ENCODE results near the gene KRTAP10-5.

DNA sequence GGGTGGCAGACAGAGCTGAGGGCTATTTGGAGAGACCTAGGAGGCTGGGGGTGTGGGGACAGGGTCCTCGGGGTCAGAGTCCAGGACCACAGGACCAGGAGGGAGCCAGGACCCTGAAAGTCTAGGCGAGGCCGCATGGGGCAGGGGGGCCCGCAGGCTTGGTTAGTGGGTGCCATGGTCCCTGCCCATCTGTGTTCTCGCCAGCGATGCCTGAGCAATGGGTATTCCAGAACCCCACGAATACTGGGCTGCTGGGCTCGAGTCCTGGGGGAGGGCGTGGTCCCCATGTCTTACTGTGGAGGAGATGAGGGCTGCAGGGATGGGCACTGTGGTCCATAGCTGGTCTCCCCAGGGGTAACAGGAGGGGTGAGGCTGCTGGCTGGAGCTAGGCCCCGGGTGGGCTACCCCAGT lies 9.9 kb upstream of the KRTAP10-5 start:
- TF ChIP-seq, protein P1, sequence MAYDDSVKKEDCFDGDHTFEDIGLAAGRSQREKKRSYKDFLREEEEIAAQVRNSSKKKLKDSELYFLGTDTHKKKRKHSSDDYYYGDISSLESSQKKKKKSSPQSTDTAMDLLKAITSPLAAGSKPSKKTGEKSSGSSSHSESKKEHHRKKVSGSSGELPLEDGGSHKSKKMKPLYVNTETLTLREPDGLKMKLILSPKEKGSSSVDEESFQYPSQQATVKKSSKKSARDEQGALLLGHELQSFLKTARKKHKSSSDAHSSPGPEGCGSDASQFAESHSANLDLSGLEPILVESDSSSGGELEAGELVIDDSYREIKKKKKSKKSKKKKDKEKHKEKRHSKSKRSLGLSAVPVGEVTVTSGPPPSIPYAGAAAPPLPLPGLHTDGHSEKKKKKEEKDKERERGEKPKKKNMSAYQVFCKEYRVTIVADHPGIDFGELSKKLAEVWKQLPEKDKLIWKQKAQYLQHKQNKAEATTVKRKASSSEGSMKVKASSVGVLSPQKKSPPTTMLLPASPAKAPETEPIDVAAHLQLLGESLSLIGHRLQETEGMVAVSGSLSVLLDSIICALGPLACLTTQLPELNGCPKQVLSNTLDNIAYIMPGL (CRISPR knock-in tag; IDR thresholded peaks at IDR 0.05; ENCODE audit: borderline replicate concordance) = no peak
- TF ChIP-seq RCOR1 (IDR thresholded peaks at IDR 0.05; ENCODE audit: low read depth, low read length) = no peak
- TF ChIP-seq, protein P2, sequence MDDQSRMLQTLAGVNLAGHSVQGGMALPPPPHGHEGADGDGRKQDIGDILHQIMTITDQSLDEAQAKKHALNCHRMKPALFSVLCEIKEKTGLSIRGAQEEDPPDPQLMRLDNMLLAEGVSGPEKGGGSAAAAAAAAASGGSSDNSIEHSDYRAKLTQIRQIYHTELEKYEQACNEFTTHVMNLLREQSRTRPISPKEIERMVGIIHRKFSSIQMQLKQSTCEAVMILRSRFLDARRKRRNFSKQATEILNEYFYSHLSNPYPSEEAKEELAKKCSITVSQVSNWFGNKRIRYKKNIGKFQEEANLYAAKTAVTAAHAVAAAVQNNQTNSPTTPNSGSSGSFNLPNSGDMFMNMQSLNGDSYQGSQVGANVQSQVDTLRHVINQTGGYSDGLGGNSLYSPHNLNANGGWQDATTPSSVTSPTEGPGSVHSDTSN (IDR thresholded peaks at IDR 0.05) = no peak
- TF ChIP-seq, protein P3, sequence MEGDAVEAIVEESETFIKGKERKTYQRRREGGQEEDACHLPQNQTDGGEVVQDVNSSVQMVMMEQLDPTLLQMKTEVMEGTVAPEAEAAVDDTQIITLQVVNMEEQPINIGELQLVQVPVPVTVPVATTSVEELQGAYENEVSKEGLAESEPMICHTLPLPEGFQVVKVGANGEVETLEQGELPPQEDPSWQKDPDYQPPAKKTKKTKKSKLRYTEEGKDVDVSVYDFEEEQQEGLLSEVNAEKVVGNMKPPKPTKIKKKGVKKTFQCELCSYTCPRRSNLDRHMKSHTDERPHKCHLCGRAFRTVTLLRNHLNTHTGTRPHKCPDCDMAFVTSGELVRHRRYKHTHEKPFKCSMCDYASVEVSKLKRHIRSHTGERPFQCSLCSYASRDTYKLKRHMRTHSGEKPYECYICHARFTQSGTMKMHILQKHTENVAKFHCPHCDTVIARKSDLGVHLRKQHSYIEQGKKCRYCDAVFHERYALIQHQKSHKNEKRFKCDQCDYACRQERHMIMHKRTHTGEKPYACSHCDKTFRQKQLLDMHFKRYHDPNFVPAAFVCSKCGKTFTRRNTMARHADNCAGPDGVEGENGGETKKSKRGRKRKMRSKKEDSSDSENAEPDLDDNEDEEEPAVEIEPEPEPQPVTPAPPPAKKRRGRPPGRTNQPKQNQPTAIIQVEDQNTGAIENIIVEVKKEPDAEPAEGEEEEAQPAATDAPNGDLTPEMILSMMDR (IDR thresholded peaks at IDR 0.05) = no peak
- no peak for TF ChIP-seq MYC (IDR thresholded peaks at IDR 0.05; ENCODE audit: borderline replicate concordance, low read length)
- TF ChIP-seq, protein P4, sequence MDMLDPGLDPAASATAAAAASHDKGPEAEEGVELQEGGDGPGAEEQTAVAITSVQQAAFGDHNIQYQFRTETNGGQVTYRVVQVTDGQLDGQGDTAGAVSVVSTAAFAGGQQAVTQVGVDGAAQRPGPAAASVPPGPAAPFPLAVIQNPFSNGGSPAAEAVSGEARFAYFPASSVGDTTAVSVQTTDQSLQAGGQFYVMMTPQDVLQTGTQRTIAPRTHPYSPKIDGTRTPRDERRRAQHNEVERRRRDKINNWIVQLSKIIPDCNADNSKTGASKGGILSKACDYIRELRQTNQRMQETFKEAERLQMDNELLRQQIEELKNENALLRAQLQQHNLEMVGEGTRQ (IDR thresholded peaks at IDR 0.05) = no peak
- no peak for TF ChIP-seq POLR2A (IDR thresholded peaks at IDR 0.05; ENCODE audit: low read length)
- TF ChIP-seq CEBPB (IDR thresholded peaks at IDR 0.05) = no peak
- TF ChIP-seq BHLHE40 (IDR thresholded peaks at IDR 0.05; ENCODE audit: low read depth, low read length) = no peak
- no peak for TF ChIP-seq TP53 (CRISPR knock-in tag; IDR thresholded peaks at IDR 0.05)
